Naive B cell (primary cell): ENCODE results near the gene DYRK1B. TPM values are rescaled to one million over a fixed set of nuclear protein-coding genes. Genes with fewer than 3 reads are reported as not detected.

ENCODE experiments used
- polyA plus RNA-seq, 6 donors: library from polyadenylated mRNA; unstranded; fragments of 300-500 nt; fragmentation: Illumina TruSeq; gene quantifications; one replicate each; pipeline ENCODE4 v1.2.3, GENCODE V29; 2021; ENCODE audit warnings: low read depth in 6 of 6

DYRK1B gene
- polyA plus RNA-seq, 6 donors from 2014 or later: 8.8 to 15.9 (median 10.5) TPM

Other genes starting within 250 kb of the DYRK1B start
- gene LGALS13, start 231.6 kb downstream of the DYRK1B start, polyA plus RNA-seq: not detected
- not detected for gene LGALS16, start 178.2 kb downstream of the DYRK1B start, polyA plus RNA-seq
- gene LGALS14, start 129.7 kb downstream of the DYRK1B start, polyA plus RNA-seq: not detected
- gene CLC, start 96.1 kb downstream of the DYRK1B start, polyA plus RNA-seq: 1 to 10 TPM in 1 of 6 donors, not detected in 5; 2.1 TPM
- gene LEUTX, start 55.3 kb downstream of the DYRK1B start, polyA plus RNA-seq: not detected
- gene FBL, start 12.2 kb upstream of the DYRK1B start, polyA plus RNA-seq: 100 to 1,000 TPM; 169 to 203 (median 179) TPM
- 1 to 10 TPM in 1 of 6 donors, under 1 TPM in 5; 0.15 to 1.7 (median 0.76) TPM for gene FCGBP, start 100.5 kb upstream of the DYRK1B start, polyA plus RNA-seq
- 10 to 100 TPM; 78.2 to 94.5 (median 89.9) TPM for gene PSMC4, start 137.0 kb upstream of the DYRK1B start, polyA plus RNA-seq
- 1 to 10 TPM in 5 of 6 donors, not detected in 1; 4.1 to 8.5 (median 7.3) TPM for gene ZNF546, start 162.9 kb upstream of the DYRK1B start, polyA plus RNA-seq
- 10 to 100 TPM in 4 of 6 donors, 1 to 10 TPM in 2; 2.5 to 18.4 (median 13.8) TPM for gene ZNF780B, start 222.1 kb upstream of the DYRK1B start, polyA plus RNA-seq